Activated T-cell treated with anti-CD3 and anti-CD28 coated beads for 48 hours (primary cell): ENCODE measurements around the gene ABCG2.

Source experiments
- DNase-seq: peaks from one replicate; pipeline ENCODE4 v3.0.0-alpha.2; 2020; ENCODE audit warnings: low read depth

ABCG2 gene

DNA sequence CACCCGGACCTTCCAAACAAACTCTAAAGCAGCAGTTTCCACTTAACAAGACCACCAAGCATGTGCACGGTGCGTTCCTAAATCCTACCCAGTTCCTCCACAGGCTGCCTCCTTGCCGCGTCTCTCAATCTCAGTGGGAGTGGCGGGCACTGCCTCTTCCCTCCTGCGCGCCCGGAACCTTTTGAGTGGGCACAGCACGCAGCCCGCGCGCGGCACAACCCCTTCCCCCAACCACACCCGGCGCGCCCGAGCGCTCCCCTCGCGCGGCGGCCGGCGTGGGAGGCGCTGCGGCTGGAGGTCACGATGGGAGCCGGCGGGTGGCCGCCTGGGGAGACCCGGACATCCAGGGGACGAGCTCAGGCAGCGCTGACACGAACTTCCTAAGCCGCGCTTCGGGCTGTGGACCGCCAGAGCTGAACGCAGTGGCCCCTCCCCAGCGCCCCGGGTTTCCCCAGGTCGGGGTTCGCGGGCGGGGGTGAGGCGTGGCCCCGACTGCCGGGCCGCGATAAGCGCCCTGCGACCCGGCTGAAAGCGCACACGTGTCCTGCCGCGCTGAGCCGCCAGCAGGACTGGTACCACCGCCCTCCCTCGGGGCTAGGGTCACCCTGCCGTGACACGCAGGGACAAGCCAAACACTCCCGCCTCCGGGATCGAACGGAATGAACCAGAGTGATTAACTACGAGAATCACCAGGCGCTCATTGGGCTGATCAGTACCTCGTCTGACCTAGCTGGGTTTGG lies at the start of gene ABCG2:
Gene ABCG2, minus strand, starts transcription at position 151 of the 740 bp plus-strand sequence. CDS start 18,644 bp downstream, outside the sequence.
- peak; percentile 46 for DNase-seq

DNA sequence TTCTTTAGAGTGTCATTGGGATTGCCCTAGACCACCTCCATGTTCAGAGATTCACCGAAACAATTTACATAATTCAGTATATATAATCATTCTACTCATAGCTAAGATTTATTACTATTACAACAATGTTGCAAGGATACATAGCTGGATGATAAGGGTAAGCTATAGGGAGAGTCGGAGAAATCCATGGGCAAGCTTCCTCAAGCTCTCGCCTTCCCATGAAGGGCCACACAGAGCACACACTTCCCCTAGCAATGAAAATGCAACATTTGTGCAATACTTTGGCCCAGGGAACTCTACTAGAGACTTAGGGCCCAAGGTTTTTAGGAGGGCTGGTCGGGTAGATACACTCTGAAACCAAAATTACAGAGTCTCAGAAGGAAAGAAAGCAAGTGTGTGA lies 49.7 kb upstream of the ABCG2 start:
- DNase-seq: no peak

DNA sequence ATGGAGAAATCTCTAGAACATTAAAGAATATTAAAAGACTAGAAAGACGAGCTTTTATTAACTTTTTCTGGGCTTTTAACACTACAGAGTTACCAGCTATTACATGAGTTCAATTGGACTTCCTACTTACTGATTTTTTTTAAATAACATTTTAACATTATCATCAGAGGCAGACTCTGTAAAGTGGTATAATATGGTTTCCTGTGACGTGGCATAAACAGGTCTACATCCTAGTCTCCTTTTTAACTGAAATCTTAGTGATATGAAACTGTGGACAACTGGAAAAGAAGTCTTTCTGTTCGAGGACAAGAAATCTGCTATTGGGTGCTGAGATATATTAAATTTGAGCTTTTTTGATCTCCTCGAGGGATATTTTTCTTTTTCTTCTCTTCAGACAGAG lies 48.7 kb upstream of the ABCG2 start:
- no peak for DNase-seq

DNA sequence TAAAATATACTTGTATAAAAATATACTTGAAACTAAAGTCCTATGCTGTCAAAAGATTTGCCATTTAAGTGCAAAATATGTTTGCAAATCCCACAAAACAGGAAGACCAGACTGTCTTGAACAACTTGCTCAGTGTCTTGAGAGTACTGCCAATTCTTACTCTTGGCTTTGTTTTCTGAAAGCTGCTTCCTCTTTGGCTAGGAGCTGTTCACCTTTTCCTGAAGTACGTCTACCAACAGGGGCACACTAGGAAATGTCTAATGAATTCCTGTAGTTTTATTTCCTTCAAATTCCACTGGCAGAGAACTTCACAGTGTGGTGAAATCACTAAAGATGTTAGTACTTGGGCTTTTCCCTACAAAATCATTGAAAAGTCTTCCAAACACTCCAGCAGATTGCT lies 46.4 kb upstream of the ABCG2 start:
- no peak for DNase-seq

DNA sequence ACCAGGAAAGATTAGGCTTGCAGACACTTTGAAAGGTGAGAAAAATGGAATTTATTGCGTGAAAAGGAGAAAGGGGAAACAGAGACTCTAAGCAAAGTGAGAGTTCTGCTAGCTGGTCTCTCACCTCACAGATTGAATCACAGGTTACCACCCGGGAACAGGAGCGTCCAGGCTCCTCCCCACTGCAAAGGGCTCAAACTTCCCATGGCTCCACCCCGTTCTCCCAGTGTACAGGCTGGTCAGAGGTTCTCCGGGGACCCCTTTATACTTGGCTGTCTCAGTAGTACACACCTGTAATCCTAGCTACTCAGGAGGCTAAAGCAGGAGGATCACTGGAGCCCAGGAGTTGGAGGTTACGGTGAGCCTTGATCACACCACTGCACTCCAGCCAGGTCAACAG lies 44.0 kb upstream of the ABCG2 start:
- no peak for DNase-seq

DNA sequence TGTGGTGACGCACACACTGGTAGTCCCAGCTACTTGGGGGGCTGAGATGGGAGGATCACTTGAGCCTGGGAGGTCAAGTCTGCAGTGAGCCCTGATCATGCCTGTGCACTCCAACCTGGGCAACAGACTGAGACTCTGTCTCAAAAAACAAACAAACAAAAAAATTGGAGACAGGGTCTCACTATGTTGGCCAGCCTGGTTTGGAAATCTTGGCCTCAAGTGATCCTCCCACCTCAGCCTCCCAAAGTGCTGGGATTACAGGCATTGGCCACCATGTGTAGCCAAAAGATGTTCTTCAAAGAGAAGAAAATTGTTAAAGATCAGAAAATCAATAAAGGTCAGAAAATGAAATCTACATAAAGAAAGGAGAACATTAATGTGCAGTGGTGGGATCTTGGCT lies 41.7 kb upstream of the ABCG2 start:
- DNase-seq: no peak

DNA sequence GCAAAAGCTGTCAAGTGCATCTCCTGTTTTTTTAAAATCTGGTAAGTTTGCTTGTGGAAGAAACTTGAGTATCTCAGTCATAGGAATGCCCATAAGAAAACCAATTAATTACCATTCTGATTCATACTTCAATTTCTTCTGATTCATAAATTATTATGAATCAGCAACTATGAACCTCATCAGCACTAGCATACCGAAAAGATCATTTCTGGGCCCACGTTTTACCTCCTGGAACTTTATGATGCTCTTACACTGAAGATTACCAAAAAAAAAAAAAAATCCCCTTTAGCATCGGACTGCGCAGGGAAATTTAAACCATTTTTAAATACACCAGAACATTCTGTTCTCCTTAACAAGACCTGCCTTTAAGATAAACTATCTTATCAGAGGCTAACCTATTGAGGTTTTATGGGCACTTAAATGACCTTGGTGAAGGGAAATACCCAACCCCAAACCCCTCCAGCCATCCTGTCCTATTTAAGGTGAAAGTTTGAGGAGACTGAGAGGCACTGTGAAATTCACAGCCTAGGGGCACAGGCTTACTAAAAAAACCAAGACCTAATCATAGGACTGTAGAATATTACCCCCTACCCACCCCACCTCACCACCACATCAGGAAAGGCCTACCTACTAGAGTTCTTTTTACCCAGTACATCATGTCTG lies 38.2 kb upstream of the ABCG2 start:
- no peak for DNase-seq

DNA sequence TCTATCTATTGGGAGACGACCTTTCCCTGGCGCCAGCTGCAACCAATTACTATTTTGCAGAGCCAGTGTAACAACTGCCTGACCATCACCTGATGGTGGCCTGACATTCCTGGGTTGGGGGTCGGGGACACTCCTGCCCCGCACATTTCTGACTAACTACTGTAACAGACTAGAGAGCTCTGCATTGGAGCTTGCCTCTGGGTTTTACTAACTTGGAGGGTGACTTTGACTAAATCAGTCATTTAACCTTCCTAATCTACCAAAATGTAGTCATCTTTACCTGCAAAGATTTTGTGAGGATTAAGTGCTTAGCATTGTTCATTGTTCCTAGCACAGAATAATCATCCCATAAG lies 37.5 kb upstream of the ABCG2 start:
- DNase-seq: no peak

DNA sequence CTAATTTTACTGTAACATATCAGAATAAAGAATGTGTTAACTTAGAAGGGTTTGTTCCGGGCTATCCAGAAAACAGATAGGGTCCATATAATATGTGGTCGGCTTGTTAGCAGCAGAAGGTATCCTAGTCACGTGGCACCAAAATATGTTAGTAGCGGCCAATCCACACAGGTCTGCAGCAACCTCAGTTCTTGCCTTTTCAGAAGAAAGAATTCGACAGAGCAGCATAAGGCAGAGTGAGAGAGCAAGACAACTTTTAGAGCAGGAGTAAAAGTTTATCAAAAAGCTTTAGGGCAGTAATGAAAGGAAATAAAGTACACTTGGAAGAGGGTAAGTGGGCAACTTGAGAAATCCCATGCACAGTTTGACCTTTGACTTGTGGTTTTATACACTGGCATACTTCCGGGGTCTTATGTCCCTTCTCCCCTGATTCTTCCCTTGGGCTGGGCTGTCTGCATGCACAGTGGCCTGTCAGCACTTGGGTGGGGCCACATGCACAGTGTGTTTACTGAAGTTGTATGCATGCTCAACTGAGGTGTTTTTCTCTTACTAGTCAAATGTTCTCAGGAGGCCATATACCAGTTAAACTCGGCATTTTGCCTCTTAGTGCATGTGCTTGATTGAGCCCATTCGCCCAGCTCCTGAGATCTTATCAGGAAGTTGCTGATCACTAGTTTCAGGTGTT lies 37.0 kb upstream of the ABCG2 start:
- DNase-seq: no peak

DNA sequence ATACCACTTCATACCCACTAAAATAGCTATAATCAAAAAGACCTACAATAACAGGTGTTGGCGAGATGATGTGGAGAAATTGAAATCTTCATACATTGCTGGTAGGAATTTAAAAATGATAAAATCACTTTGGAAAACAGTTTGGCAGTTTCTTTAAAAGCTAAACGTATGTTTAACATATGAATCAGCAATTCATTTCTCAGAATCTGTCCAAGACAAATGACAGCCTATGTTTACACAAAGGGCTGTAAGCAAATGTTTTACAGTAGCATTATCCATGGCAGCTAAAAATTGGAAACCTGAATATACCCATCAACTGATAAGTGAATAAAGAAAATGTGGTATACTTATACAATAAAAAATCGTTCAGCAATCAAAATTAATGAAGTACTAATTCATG lies 33.0 kb upstream of the ABCG2 start:
- no peak for DNase-seq

DNA sequence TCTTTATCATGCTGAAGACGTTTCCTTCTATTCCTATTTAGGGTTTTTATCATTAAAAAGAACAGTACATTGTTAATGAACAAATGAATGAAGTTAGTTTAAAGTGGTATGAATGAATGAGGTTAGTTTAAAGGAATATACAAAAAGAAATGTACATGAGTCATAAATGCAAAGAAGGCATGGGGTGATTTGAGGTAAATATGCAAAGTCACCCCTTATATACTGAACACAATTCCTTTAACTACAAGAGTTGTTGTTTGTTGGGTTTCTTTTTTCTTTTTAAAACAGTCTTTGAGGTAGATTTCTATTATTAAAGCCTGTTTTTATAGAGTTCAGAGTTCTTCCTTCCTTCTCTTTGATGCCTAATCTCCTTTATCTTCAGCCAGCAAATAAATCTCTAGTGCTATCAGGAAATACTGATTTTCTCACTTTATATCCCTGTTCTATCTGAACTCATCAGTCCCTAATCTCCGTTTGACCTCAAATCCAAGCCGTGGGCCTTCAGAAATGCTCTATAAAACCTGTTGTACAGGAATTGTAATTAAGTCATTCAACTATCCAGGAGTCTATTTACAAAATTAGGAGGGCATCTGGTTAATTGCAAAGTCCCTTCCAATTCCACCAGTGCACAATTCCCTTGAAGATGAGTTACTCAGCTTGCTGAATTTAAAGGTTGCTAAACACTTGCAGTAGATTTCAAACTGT lies 31.6 kb upstream of the ABCG2 start:
- DNase-seq: no peak

DNA sequence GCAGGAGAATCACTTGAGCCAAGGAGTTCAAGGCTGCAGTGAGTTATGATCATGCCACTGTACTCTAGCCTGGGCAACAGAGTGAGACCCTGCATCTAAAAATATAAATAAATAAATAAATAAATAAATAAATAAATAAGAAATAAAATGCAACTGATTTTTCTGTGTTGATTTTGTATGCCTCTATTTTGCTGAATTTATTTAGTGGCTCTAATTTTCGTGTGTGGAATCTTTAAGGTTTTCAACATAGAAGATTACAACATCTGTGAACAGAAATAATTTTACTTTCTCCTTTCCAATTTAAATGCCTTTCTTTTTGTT lies 30.9 kb upstream of the ABCG2 start:
- no peak for DNase-seq

DNA sequence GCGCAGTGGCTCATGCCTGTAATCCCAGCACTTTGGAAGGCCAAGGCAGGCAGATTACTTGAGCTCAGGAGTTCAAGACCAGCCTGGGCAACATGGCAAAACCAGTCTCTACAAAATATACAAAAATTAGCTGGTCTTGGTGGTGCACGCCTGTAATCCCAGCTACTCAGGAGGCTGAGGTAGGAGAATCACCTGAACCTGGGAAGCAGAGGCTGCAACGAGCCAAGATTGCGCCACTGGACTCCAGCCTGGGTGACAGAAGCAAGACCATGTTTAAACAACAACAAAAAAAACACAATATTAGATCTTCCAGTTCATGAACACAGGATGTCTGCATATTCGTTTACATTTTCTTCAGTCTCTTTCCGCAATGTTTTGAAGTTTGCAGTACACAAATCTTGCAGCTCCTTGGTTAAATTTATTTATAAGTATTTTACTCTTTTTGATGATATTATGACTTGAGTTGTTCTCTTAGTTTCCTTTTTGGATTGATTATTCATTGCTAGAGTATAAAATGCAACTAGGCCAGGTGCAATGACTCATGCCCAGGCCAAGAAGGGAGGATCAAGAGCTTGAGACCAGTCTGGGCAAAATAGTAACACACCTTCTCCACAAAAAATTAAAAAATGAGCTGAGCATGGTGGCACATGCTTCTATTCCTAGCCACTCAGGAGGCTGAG lies 30.4 kb upstream of the ABCG2 start:
- DNase-seq: no peak

DNA sequence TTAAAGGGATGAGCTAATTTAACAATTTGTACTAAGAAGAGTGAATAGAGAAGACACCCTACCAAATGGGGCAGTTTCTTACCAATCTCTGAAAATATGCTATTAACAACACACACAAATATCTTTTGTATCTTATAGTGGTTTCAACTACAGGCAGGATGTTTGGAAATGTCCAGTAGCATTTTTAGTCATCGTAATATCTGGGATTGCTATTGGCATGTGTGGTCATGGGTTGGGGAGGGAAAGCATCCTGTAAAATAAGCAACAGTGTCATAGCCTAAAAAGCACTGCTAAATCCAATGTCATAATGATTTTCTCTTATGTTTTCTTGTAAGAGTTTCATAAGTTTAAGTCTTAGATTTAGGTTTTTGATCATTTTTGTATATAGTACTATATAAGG lies 29.3 kb upstream of the ABCG2 start:
- no peak for DNase-seq

DNA sequence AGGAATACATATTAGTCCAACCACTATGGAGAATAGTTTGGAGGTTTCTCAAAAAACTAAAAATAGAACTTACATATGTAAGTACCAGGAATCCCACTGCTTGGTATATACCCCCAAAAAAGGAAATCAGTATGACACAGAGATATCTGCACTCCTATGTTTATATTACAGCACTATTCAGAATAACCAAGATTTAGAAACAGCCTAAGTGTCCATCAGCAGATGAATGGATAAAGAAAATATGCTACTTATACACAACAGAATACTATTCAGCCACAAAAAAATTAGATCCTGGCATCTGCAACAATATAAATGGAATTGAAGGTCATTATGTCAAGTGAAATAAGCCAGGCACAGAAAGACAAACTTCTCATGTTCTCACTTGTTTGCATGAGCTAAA lies 27.5 kb upstream of the ABCG2 start:
- no peak for DNase-seq

DNA sequence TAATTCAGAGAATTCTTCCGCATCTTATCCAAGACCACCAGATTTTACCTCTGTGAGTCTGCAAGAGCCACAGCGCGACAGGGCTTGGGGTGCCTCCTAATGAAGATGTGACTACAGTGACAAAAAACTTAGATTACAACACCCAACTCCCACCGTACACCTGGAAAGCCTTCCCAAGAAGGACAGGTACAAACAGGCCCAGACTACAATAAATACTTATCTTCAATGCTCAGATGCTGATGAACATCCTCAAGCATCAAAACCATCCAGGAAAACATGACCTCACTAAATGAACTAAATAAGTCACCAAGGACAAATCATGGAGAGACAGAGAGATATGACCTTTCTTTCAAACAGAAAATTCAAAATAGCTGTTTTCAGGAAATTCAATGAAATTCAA lies 20.8 kb upstream of the ABCG2 start:
- no peak for DNase-seq

DNA sequence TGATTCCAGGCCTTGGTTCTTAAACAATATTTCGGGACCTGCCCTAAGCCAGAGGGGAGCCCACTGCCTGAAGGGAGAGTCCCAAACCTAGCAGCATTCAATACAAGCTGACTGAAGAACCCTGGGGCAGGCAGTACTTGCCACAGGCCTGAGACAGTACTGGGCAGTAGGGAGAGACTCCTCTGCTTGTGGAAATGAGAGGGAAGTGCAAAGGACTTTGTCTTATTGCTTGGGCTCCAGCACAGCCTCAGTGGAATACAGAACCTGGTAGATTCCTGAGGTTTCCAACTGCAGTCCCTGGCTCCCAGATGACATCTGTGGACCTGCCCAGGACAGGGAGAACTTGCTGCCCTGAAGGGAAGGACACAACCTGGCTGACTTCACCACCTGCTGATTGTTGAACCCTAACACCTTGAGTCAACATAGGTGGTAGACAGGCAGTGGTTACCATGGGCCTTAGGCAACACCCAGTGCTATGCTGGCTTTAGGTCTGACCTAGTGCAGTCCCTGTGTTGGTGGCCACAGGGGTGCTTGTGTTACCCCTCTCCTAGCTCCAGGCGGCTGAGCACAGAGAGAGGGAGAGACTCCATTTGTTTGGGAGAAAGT lies 20.3 kb upstream of the ABCG2 start:
- DNase-seq: no peak

DNA sequence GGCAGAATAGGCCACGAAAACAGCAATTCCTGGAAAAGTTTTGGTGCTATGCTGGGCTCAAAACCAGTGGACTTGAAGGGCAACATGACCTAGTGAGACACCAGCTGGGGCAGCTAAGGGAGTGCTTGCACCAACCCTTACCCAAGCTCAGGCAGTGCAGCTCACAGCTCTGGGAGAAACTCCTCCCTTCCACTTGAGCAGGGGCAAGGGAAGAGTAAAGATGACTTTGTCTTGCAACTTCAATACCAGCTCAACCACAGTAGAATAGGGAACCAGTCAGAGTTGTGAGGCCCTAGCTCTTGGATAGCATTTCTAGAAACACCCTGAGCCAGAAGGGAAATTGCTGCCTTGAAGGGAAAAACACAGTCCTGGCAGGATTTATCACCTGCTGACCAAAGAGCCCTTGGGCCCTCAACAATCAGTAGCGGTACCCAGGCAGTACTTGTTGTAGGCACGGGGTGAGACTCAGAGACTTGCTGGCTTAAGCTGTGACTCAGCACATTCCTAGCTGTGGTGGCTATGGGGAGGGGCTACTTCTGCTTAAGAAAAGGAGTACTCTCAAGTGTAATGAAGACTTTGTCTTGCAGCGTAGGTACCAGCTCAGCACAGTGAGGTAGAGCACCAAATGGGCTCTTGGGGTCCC lies 19.7 kb upstream of the ABCG2 start:
- no peak for DNase-seq

DNA sequence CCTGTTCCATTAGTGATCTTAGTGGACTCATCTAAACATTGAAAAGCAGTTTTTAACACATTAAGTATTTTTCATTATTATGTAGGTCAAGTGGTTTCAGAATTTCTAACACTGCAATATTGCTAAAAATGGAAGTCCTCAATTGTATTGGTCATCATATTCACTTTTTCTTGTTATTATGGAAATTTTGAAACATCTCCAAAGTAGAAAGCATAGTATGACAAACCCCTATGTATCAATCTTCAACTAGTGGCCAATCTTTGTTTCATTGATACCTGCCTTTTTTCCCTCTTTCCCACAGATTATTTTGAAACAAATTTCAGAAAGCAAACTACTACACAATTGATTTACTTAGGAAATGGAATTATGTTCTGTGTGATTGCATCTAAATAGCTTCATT lies 14.5 kb upstream of the ABCG2 start:
- no peak for DNase-seq

DNA sequence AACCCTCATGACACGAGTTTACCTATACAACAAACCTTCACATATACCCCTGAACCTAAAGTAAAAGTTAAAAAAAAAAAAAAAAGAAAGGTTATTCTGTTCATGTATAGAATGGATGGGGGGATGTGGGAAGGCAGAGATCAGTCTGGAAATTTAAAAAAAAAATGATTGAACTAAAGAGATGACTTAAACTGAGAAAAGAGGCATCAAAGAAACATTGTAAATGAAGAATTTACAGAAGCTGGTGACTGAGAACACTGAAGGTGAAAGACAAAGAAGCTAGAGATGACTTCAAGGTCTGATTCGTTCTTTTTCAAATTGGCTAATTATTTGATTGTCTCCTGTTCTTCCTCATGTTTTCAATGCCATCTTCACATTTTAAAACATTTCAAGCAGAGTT lies 12.8 kb upstream of the ABCG2 start:
- no peak for DNase-seq

DNA sequence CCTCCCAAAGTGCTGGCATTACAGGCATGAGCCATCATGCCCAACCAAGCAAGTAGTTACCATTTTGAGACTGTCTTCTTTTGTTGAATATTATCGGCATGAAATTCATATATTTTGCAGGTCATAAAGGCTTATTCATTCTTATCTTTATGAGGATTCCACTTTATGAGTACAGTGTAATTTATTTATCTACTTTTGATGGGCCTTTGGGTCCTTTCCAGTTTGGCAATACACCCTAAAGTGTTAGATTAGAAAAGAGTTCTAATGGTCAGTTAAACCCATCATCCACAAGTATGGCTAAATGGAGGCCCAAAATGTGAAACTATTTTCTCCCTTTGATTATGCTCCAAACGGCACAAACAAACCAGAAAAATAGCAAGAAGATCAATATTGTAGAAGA lies 10.9 kb upstream of the ABCG2 start:
- no peak for DNase-seq

DNA sequence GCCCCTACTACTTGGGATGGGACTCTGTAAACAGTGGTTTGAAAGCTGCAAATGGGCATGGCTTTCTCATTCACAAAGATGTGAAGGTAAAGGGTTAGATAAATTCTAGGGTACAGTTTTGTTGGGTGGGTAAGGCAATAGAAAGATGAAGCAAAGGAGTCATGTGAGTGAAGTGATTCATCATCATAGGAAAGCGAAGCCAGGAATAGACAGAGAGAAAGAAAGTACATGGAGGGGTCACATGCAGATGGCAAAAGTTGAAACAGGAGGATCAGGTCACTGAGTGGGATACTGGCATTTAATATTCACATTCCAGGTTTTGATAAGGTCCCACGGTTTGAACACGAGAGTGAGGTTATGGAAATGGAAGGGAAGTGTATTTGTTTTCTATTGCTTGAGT lies 8.2 kb upstream of the ABCG2 start:
- no peak for DNase-seq
